Stomach (tissue), 4 donors: ENCODE data around the gene MAGI2.

Source experiments
- CTCF ChIP-seq, 7 experiments: fragments of 450-650 bp in 4 of 7; fragments of 200-600 bp in 3 of 7; sonication (generic) in 3 of 7; IDR thresholded peaks; one replicate each; pipeline ENCODE4 v1.5.1; 2016 to 2019; ENCODE audit warnings: antibody characterized with exemption in 7 of 7, control low read depth in 2 of 7, mild to moderate bottlenecking in 1 of 7
- POLR2A ChIP-seq, 4 donors: fragments of 450-650 bp; IDR thresholded peaks; one replicate each; pipeline ENCODE4 v1.6.1; 2016; ENCODE audit warnings: antibody characterized with exemption in 4 of 4, control low read depth in 2 of 4, mild to moderate bottlenecking in 1 of 4, moderate library complexity in 1 of 4
- POLR2AphosphoS5 ChIP-seq, 3 donors: sonication (generic); formaldehyde crosslinking; IDR thresholded peaks; one replicate each; pipeline ENCODE4 v1.6.1; 2016; ENCODE audit warnings: antibody characterized with exemption in 3 of 3

- TF ChIP-seq CTCF (IDR thresholded peaks at IDR 0.05) (no peak), POLR2AphosphoS5 (IDR thresholded peaks at IDR 0.05) (no peak), POLR2A (IDR thresholded peaks at IDR 0.05) (no peak)
Observed at GRCh38 chr7:78015574-78016260, 1437.8 kb downstream of the MAGI2 start.
